SK-N-SH (cell line): ENCODE results near the gene DPY19L1.

ENCODE experiments used
- CTCF ChIP-seq: fragments of 200-600 bp; sonication (generic); IDR thresholded peaks from 2 replicates; pipeline ENCODE4 v1.6.1; 2017; ENCODE audit warnings: antibody characterized with exemption, mild to moderate bottlenecking, moderate library complexity
- EP300 ChIP-seq, 2 experiments: IDR thresholded peaks; 2 replicates each; pipeline versions ENCODE4 v1.4.0 to v1.6.1; 2012; ENCODE audit warnings: borderline replicate concordance in 1 of 2, low read depth in 1 of 2, low read length in 1 of 2
- EZH2phosphoT487 ChIP-seq: fragments of 200-600 bp; sonication (generic); IDR thresholded peaks from 2 replicates; pipeline ENCODE4 v1.6.1; 2017; ENCODE audit warnings: low read depth, mixed run types, mild to moderate bottlenecking, antibody characterized with exemption, moderate library complexity, borderline replicate concordance
- FOXM1 ChIP-seq: IDR thresholded peaks from 2 replicates; pipeline ENCODE4 v1.4.0; 2012; ENCODE audit warnings: low read depth, mild to moderate bottlenecking
- MXI1 ChIP-seq: IDR thresholded peaks from 2 replicates; pipeline ENCODE4 v1.6.1; 2012; ENCODE audit warnings: mild to moderate bottlenecking, low read depth, low read length, improper control_type of control experiment
- PBX3 ChIP-seq: IDR thresholded peaks from 2 replicates; pipeline ENCODE4; 2012
- RAD21 ChIP-seq: IDR thresholded peaks from 2 replicates; pipeline ENCODE4 v1.6.1; 2012; ENCODE audit warnings: mild to moderate bottlenecking, low read length
- YY1 ChIP-seq: IDR thresholded peaks from 2 replicates; pipeline ENCODE4 v1.4.0; 2012; ENCODE audit warnings: low read depth, mild to moderate bottlenecking

DNA sequence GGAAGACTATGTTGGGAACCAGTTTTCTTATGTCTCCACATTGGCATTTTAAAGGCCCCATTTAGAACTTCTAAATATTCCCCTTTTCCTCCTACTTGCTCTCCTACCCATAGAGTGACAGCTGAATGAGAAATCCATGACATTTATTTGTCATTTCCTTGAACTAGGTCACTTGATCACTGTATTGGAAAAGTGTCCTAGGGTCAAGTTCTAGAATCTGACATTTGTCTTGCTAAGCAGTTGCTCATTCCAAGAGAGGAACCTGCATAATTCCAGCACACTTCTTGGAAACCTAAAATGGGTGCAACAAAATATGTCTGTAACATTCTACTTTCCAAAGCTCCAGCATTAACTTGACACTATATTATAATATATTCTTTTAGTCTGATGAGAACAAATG, 3.6 kb upstream of the DPY19L1 start:
- TF ChIP-seq CTCF (no peak), EP300 (IDR thresholded peaks at IDR 0.05; ENCODE audit: borderline replicate concordance in 1 of 2, low read depth in 1 of 2, low read length in 1 of 2) (no peak), FOXM1 (no peak), RAD21 (no peak), MXI1 (no peak), EZH2phosphoT487 (no peak), YY1 (no peak), PBX3 (no peak)
